Trophoblast cell (in vitro differentiated cells and primary cell): Measurements from ENCODE around the gene ABCA7.

Experiments used
- DNase-seq, 2 donors: peaks; one replicate each; pipeline ENCODE4 v3.0.0-alpha.2; 2016
- H2AFZ ChIP-seq: 2 replicates; pipeline ENCODE4 v1.6.1; 2013; ENCODE audit warnings: low read length, moderate library complexity, mild to moderate bottlenecking; ENCODE audit not compliant: insufficient read depth, poor library complexity
- H2AK5ac ChIP-seq: 2 replicates; pipeline ENCODE4 v1.6.1; 2013; ENCODE audit warnings: mild to moderate bottlenecking, low read length
- H2BK120ac ChIP-seq: 2 replicates; pipeline ENCODE4 v1.6.1; 2013; ENCODE audit warnings: low read length, mild to moderate bottlenecking, moderate library complexity; ENCODE audit not compliant: insufficient read depth, poor library complexity
- H2BK12ac ChIP-seq: 2 replicates; pipeline ENCODE4 v1.6.1; 2013; ENCODE audit warnings: mild to moderate bottlenecking, low read length, moderate library complexity
- H2BK5ac ChIP-seq: 2 replicates; pipeline ENCODE4 v1.6.1; 2013; ENCODE audit warnings: low read length, low read depth, moderate library complexity, mild to moderate bottlenecking; ENCODE audit not compliant: poor library complexity
- H3K14ac ChIP-seq: 2 replicates; pipeline ENCODE4 v1.6.1; 2013; ENCODE audit warnings: mild to moderate bottlenecking, low read length
- H3K18ac ChIP-seq: 2 replicates; pipeline ENCODE4 v1.6.1; 2013; ENCODE audit warnings: mild to moderate bottlenecking, low read length
- H3K23ac ChIP-seq: 2 replicates; pipeline ENCODE4 v1.6.1; 2013; ENCODE audit warnings: low read length
- H3K27ac ChIP-seq: 2 replicates; pipeline ENCODE4 v1.5.1; 2013; ENCODE audit warnings: low read depth, mild to moderate bottlenecking, inconsistent platforms, low read length, moderate library complexity
- H3K27me3 ChIP-seq: 2 replicates; pipeline ENCODE4 v1.6.1; 2013; ENCODE audit warnings: inconsistent platforms, mild to moderate bottlenecking, low read length, moderate library complexity; ENCODE audit not compliant: insufficient read depth
- H3K36me3 ChIP-seq, 2 experiments: 1 replicate in 1 of 2; 2 replicates in 1 of 2; pipeline ENCODE4 v1.6.1; 2013; ENCODE audit warnings: low read length in 2 of 2, mild to moderate bottlenecking in 2 of 2, moderate library complexity in 1 of 2; ENCODE audit not compliant: insufficient read depth in 2 of 2, control insufficient read depth in 1 of 2
- H3K4ac ChIP-seq: 2 replicates; pipeline ENCODE4 v1.6.1; 2013; ENCODE audit warnings: low read depth, mild to moderate bottlenecking, low read length, moderate library complexity
- H3K4me1 ChIP-seq, 2 experiments: 1 replicate in 1 of 2; 2 replicates in 1 of 2; pipeline ENCODE4 v1.6.1; 2013; ENCODE audit warnings: low read length in 2 of 2, mild to moderate bottlenecking in 2 of 2, moderate library complexity in 1 of 2; ENCODE audit not compliant: insufficient read depth in 2 of 2, control insufficient read depth in 1 of 2
- H3K4me2 ChIP-seq: 2 replicates; pipeline ENCODE4 v1.6.1; 2013; ENCODE audit warnings: inconsistent platforms, mild to moderate bottlenecking, low read length, moderate library complexity
- H3K4me3 ChIP-seq: 2 replicates; pipeline ENCODE4 v1.5.1; 2013; ENCODE audit warnings: mild to moderate bottlenecking, low read depth, low read length, inconsistent platforms
- H3K79me1 ChIP-seq: one replicate; pipeline ENCODE4 v1.6.1; 2013; ENCODE audit warnings: low read length
- H3K79me2 ChIP-seq: 2 replicates; pipeline ENCODE4 v1.6.1; 2013; ENCODE audit warnings: low read length, mild to moderate bottlenecking; ENCODE audit not compliant: control insufficient read depth, insufficient read depth, poor library complexity
- H3K9ac ChIP-seq: 2 replicates; pipeline ENCODE4 v1.6.1; 2013; ENCODE audit warnings: mild to moderate bottlenecking, low read length
- H3K9me3 ChIP-seq: 2 replicates; pipeline ENCODE4 v1.6.1; 2013; ENCODE audit warnings: low read depth, mild to moderate bottlenecking, control low read depth, inconsistent platforms, low read length; ENCODE audit not compliant: insufficient read depth
- H4K12ac ChIP-seq: 2 replicates; pipeline ENCODE4 v1.6.1; 2013; ENCODE audit warnings: low read depth, mild to moderate bottlenecking, low read length, moderate library complexity
- H4K8ac ChIP-seq: 2 replicates; pipeline ENCODE4 v1.6.1; 2013; ENCODE audit warnings: low read depth, mild to moderate bottlenecking, low read length, moderate library complexity
- H4K91ac ChIP-seq: one replicate; pipeline ENCODE4 v1.6.1; 2013; ENCODE audit warnings: low read depth, mild to moderate bottlenecking, low read length, moderate library complexity
- WGBS: extraction: QIAGEN DNeasy Blood & Tissue Kit; methylation state at CpG from one replicate; pipeline ENCODE4 v1.1.7; 2013; ENCODE audit warnings: missing lambda C conversion rate; ENCODE audit not compliant: insufficient read length, insufficient coverage; ENCODE audit errors: extremely low coverage; 5-methylcytosine and 5-hydroxymethylcytosine counted together

The ABCA7 gene

GRCh38 chr19:1082928-1083816 lies 43.3 kb downstream of the ABCA7 start:
- Histone ChIP-seq H3K4ac (no peak overlapping the region), H3K9me3 (peaks cover 9% of the 10 kb centered on the region), H2AK5ac (no peak overlapping the region), H3K4me1 (peaks cover 0 to 2% of the 10 kb centered on the region in 2 experiments), H3K4me2 (no peak overlapping the region), H3K4me3 (no peak overlapping the region), H3K9ac (no peak overlapping the region), H2BK12ac (no peak overlapping the region), H2AFZ (no peak overlapping the region), H2BK120ac (no peak overlapping the region), H3K27me3 (no peaks in the 10 kb centered on the region), H3K27ac (no peak overlapping the region), H2BK5ac (no peak overlapping the region), H4K8ac (no peak overlapping the region), H3K23ac (no peak overlapping the region), H4K12ac (no peak overlapping the region), H3K79me1 (no peaks in the 10 kb centered on the region), H3K79me2 (no peaks in the 10 kb centered on the region), H4K91ac (no peak overlapping the region), H3K18ac (no peak overlapping the region), H3K14ac (no peak overlapping the region), H3K36me3 (peaks cover 22 to 26% of the 10 kb centered on the region in 2 experiments)
- no CpG with 5 or more reads among the region's 59 CpGs for WGBS
- DNase-seq = no peak

- Histone ChIP-seq H3K14ac (no peak overlapping the region), H3K18ac (no peak overlapping the region), H3K27ac (no peak overlapping the region), H2AK5ac (no peak overlapping the region), H4K8ac (no peak overlapping the region), H3K27me3 (no peaks in the 10 kb centered on the region), H3K9ac (no peak overlapping the region), H3K9me3 (peaks cover 9% of the 10 kb centered on the region), H3K23ac (no peak overlapping the region), H4K91ac (no peak overlapping the region), H3K4ac (no peak overlapping the region), H3K4me3 (no peak overlapping the region), H2BK12ac (no peak overlapping the region), H2AFZ (no peak overlapping the region), H3K36me3 (peaks cover 32 to 36% of the 10 kb centered on the region in 2 experiments), H4K12ac (no peak overlapping the region), H3K4me1 (peaks cover 0 to 2% of the 10 kb centered on the region in 2 experiments), H3K79me1 (no peaks in the 10 kb centered on the region), H3K79me2 (no peaks in the 10 kb centered on the region), H2BK120ac (no peak overlapping the region), H2BK5ac (no peak overlapping the region), H3K4me2 (no peak overlapping the region)
- no peak for DNase-seq
- WGBS = no CpG with 5 or more reads among the region's 43 CpGs
These were observed 44.3 kb downstream of the ABCA7 start for GRCh38 chr19:1084024-1084868.

GRCh38 chr19:1085053-1085658 lies 45.2 kb downstream of the ABCA7 start:
- no peak overlapping the region for H2AK5ac ChIP-seq
- no peak overlapping the region for H3K23ac ChIP-seq
- no CpG with 5 or more reads among the region's 8 CpGs for WGBS
- H3K18ac ChIP-seq = no peak overlapping the region
- no peak overlapping the region for H3K27ac ChIP-seq
- H3K79me1 ChIP-seq = no peaks in the 10 kb centered on the region
- no peak overlapping the region for H2BK12ac ChIP-seq
- H4K8ac ChIP-seq = no peak overlapping the region
- no peaks in the 10 kb centered on the region for H3K27me3 ChIP-seq
- no peak for DNase-seq
- H2AFZ ChIP-seq = no peak overlapping the region
- H3K9ac ChIP-seq = no peak overlapping the region
- peaks cover 0 to 2% of the 10 kb centered on the region in 2 experiments for H3K4me1 ChIP-seq
- no peak overlapping the region for H2BK5ac ChIP-seq
- no peak overlapping the region for H2BK120ac ChIP-seq
- H3K9me3 ChIP-seq = peaks cover 8% of the 10 kb centered on the region
- H3K4ac ChIP-seq = no peak overlapping the region
- H3K14ac ChIP-seq = no peak overlapping the region
- no peak overlapping the region for H4K91ac ChIP-seq
- H3K4me2 ChIP-seq = no peak overlapping the region
- no peaks in the 10 kb centered on the region for H3K79me2 ChIP-seq
- H3K36me3 ChIP-seq = peaks cover 40% of the 10 kb centered on the region in 2 experiments
- no peak overlapping the region for H4K12ac ChIP-seq
- H3K4me3 ChIP-seq = no peak overlapping the region

- Histone ChIP-seq H2AFZ (no peak overlapping the region), H3K23ac (no peak overlapping the region), H2BK12ac (no peak overlapping the region), H4K12ac (no peak overlapping the region), H4K8ac (no peak overlapping the region), H3K9me3 (peaks cover 5% of the 10 kb centered on the region), H3K79me2 (no peaks in the 10 kb centered on the region), H3K18ac (no peak overlapping the region), H2BK5ac (no peak overlapping the region), H3K4me1 (peaks cover 0 to 2% of the 10 kb centered on the region in 2 experiments), H3K27ac (no peak overlapping the region), H4K91ac (no peak overlapping the region), H3K4me2 (no peak overlapping the region), H3K79me1 (no peaks in the 10 kb centered on the region), H3K14ac (no peak overlapping the region), H3K9ac (no peak overlapping the region), H3K27me3 (no peaks in the 10 kb centered on the region), H3K36me3 (peaks cover 38 to 44% of the 10 kb centered on the region in 2 experiments), H2AK5ac (no peak overlapping the region), H3K4ac (no peak overlapping the region), H2BK120ac (no peak overlapping the region), H3K4me3 (no peak overlapping the region)
- no CpG with 5 or more reads among the region's 38 CpGs for WGBS
- no peak for DNase-seq
These were observed 46.0 kb downstream of the ABCA7 start for GRCh38 chr19:1085676-1086442.
